H1 (cell line): ENCODE data around the gene NTRK2. TPM values are rescaled to one million over a fixed set of nuclear protein-coding genes. Genes with fewer than 3 reads are reported as not detected.

Experiments used
- CTCF ChIA-PET: fragments of 300-600 bp; sonication (Branson Sonifier 250); formaldehyde crosslinking; loops from one replicate; lab custom pipeline; 2021; ENCODE audit not compliant: partially characterized antibody; lab: Charles Lee
- POLR2A ChIA-PET: fragments of 300-600 bp; sonication (Branson Sonifier 250); formaldehyde crosslinking; loops from one replicate; lab custom pipeline; 2021; ENCODE audit warnings: inconsistent platforms; ENCODE audit not compliant: partially characterized antibody; lab: Charles Lee
- DNase-seq, 2 experiments: peaks; one replicate each; pipeline versions ENCODE4 v3.0.0 to v3.0.0-alpha.2; 2010 to 2022; ENCODE audit warnings: low spot score in 2 of 2, low read depth in 1 of 2, mixed read lengths in 1 of 2
- FAIRE-seq: peaks from 2 replicates; lab custom pipeline; 2011; peaks lifted over from hg19 to GRCh38; lab: Jason Lieb, UNC
- H2AFZ ChIP-seq: 2 replicates; pipeline ENCODE4 v1.8.1; 2012; ENCODE audit warnings: low read length, inconsistent platforms
- H2AK5ac ChIP-seq: 2 replicates; pipeline ENCODE4 v1.6.1; 2013; ENCODE audit warnings: low read depth, low read length
- H2BK120ac ChIP-seq: replicated peaks from 2 replicates; pipeline ENCODE3; 2013; ENCODE audit warnings: low read depth, low read length, inconsistent platforms
- H2BK12ac ChIP-seq: 2 replicates; pipeline ENCODE4 v1.6.1; 2013; ENCODE audit warnings: low read depth, low read length
- H2BK15ac ChIP-seq: 2 replicates; pipeline ENCODE4 v1.6.1; 2013; ENCODE audit warnings: low read length
- H2BK20ac ChIP-seq: 2 replicates; pipeline ENCODE4 v1.6.1; 2013; ENCODE audit warnings: low read length
- H2BK5ac ChIP-seq: 2 replicates; pipeline ENCODE4 v1.6.1; 2013; ENCODE audit warnings: low read depth, low read length
- H3K14ac ChIP-seq: 2 replicates; pipeline ENCODE4 v1.6.1; 2013; ENCODE audit warnings: inconsistent platforms; ENCODE audit not compliant: insufficient read length
- H3K18ac ChIP-seq: 2 replicates; pipeline ENCODE4 v1.6.1; 2013; ENCODE audit warnings: low read length; ENCODE audit errors: extremely low read depth
- H3K23ac ChIP-seq: 2 replicates; pipeline ENCODE4 v1.6.1; 2013; ENCODE audit warnings: inconsistent platforms; ENCODE audit not compliant: insufficient read length
- H3K23me2 ChIP-seq: 2 replicates; pipeline ENCODE4 v1.6.1; 2013; ENCODE audit warnings: low read depth, low read length
- H3K27ac ChIP-seq: 2 replicates; pipeline ENCODE4 v1.6.1; 2011; ENCODE audit warnings: low read depth, low read length, inconsistent platforms
- H3K27me3 ChIP-seq, 4 experiments: replicated peaks in 1 of 4; 1 replicate in 1 of 4; 2 replicates in 3 of 4; pipeline versions ENCODE4 v1.6.1 to v1.8.1; 2011 to 2013; ENCODE audit warnings: low read length in 3 of 4, mild to moderate bottlenecking in 3 of 4, inconsistent platforms in 2 of 4, mixed read lengths in 2 of 4, moderate library complexity in 1 of 4; ENCODE audit not compliant: control insufficient read depth in 3 of 4, insufficient read depth in 3 of 4; ENCODE audit errors: extremely low read depth in 1 of 4
- H3K36me3 ChIP-seq, 4 experiments: 2 replicates each; pipeline versions ENCODE4 v1.6.1 to v1.8.1; 2011 to 2013; ENCODE audit warnings: mild to moderate bottlenecking in 4 of 4, low read length in 3 of 4, moderate library complexity in 2 of 4, control low read depth in 1 of 4, inconsistent platforms in 1 of 4; ENCODE audit not compliant: insufficient read depth in 4 of 4, control insufficient read depth in 2 of 4
- H3K4ac ChIP-seq: replicated peaks from 2 replicates; pipeline ENCODE3; 2013; ENCODE audit warnings: low read length, low read depth, mixed read lengths, inconsistent platforms; ENCODE audit not compliant: insufficient read length
- H3K4me1 ChIP-seq, 4 experiments: replicated peaks in 1 of 4; 1 replicate in 1 of 4; 2 replicates in 3 of 4; pipeline versions ENCODE4 v1.6.1 to v1.8.1; 2011 to 2013; ENCODE audit warnings: low read length in 3 of 4, inconsistent platforms in 2 of 4, mixed read lengths in 1 of 4; ENCODE audit not compliant: insufficient read depth in 4 of 4, control insufficient read depth in 3 of 4
- H3K4me2 ChIP-seq, 2 experiments: 2 replicates each; pipeline versions ENCODE4 v1.6.1 to v1.8.1; 2011 to 2013; ENCODE audit warnings: low read depth in 2 of 2, low read length in 2 of 2, control low read depth in 1 of 2, inconsistent platforms in 1 of 2, mild to moderate bottlenecking in 1 of 2; ENCODE audit not compliant: insufficient read depth in 1 of 2
- H3K4me3 ChIP-seq, 4 experiments: fragments of 200-600, 300-600 bp in 1 of 4; sonication (generic), shearing (Covaris generic), sonication (Bioruptor Twin) in 1 of 4; 2 replicates each; pipeline versions ENCODE4 v1.5.1 to v1.8.1; 2011 to 2016; ENCODE audit warnings: low read length in 4 of 4, low read depth in 3 of 4, control low read depth in 2 of 4, inconsistent platforms in 2 of 4, mild to moderate bottlenecking in 2 of 4, mixed read lengths in 1 of 4, moderate library complexity in 1 of 4; ENCODE audit not compliant: insufficient read depth in 2 of 4; ENCODE audit errors: extremely low read depth in 1 of 4
- H3K56ac ChIP-seq: replicated peaks from 2 replicates; pipeline ENCODE3; 2013; ENCODE audit warnings: low read depth, mild to moderate bottlenecking, mixed read lengths, low read length, inconsistent platforms; ENCODE audit not compliant: insufficient read length
- H3K79me1 ChIP-seq: 2 replicates; pipeline ENCODE4 v1.6.1; 2013; ENCODE audit warnings: low read depth, low read length, control low read depth
- H3K79me2 ChIP-seq, 2 experiments: 2 replicates each; pipeline versions ENCODE4 v1.6.1 to v1.8.1; 2012 to 2013; ENCODE audit warnings: low read length in 2 of 2, mild to moderate bottlenecking in 2 of 2, inconsistent platforms in 1 of 2; ENCODE audit not compliant: insufficient read depth in 2 of 2, control insufficient read depth in 1 of 2
- H3K9ac ChIP-seq, 4 experiments: replicated peaks in 1 of 4; 1 replicate in 1 of 4; 2 replicates in 3 of 4; pipeline versions ENCODE4 v1.6.1 to v1.8.1; 2011 to 2013; ENCODE audit warnings: low read depth in 3 of 4, low read length in 3 of 4, control low read depth in 2 of 4, mild to moderate bottlenecking in 2 of 4, moderate library complexity in 2 of 4, inconsistent platforms in 1 of 4; ENCODE audit errors: extremely low read depth in 1 of 4
- H3K9me3 ChIP-seq, 2 experiments: 2 replicates each; pipeline versions ENCODE4 v1.6.1 to v1.8.1; 2012 to 2013; ENCODE audit warnings: mild to moderate bottlenecking in 2 of 2, moderate library complexity in 2 of 2, control low read depth in 1 of 2, inconsistent platforms in 1 of 2, low read depth in 1 of 2, low read length in 1 of 2, mixed read lengths in 1 of 2; ENCODE audit not compliant: insufficient read depth in 2 of 2
- H4K20me1 ChIP-seq, 2 experiments: replicated peaks in 1 of 2; 2 replicates each; pipeline versions ENCODE3 to v1.8.1; 2011 to 2013; ENCODE audit warnings: inconsistent platforms in 2 of 2, low read length in 2 of 2, mild to moderate bottlenecking in 1 of 2; ENCODE audit not compliant: insufficient read depth in 2 of 2, control insufficient read depth in 1 of 2
- H4K5ac ChIP-seq: 2 replicates; pipeline ENCODE4 v1.6.1; 2013; ENCODE audit warnings: low read length, low read depth, mixed read lengths, inconsistent platforms; ENCODE audit not compliant: insufficient read length
- H4K8ac ChIP-seq: 2 replicates; pipeline ENCODE4 v1.8.0; 2013; ENCODE audit warnings: mild to moderate bottlenecking, moderate library complexity, low read length, inconsistent platforms; ENCODE audit not compliant: insufficient read depth; ENCODE audit errors: extremely low read depth
- H4K91ac ChIP-seq: replicated peaks from 2 replicates; pipeline ENCODE3; 2013; ENCODE audit warnings: low read length, mixed read lengths, inconsistent platforms; ENCODE audit not compliant: insufficient read length
- ASH2L ChIP-seq: fragments of 200-600, 300-600 bp; sonication (generic); IDR thresholded peaks from one replicate; pipeline ENCODE4 v1.7.1; 2017; ENCODE audit warnings: low read length
- ATF3 ChIP-seq: IDR thresholded peaks from 2 replicates; pipeline ENCODE4 v1.6.1; 2011; ENCODE audit warnings: low read depth, mild to moderate bottlenecking, low read length; ENCODE audit not compliant: insufficient read depth
- EP300 ChIP-seq, 2 experiments: IDR thresholded peaks; 1 replicate in 1 of 2; 2 replicates in 1 of 2; pipeline ENCODE4 v1.6.1; 2011 to 2012; ENCODE audit warnings: low read depth in 2 of 2, low read length in 2 of 2, mild to moderate bottlenecking in 2 of 2, borderline replicate concordance in 1 of 2, inconsistent platforms in 1 of 2, moderate library complexity in 1 of 2
- EZH2 ChIP-seq: fragments of 200-600 bp; sonication (generic); IDR thresholded peaks from 2 replicates; pipeline ENCODE4 v1.7.1; 2012; ENCODE audit warnings: low read depth, mild to moderate bottlenecking, moderate library complexity, low read length, inconsistent platforms; ENCODE audit not compliant: severe bottlenecking
- HDAC2 ChIP-seq, 2 experiments: fragments of 300-600 bp in 1 of 2; sonication (generic) in 1 of 2; IDR thresholded peaks; 2 replicates each; pipeline ENCODE4 v1.6.1; 2011 to 2012; ENCODE audit warnings: low read depth in 2 of 2, low read length in 2 of 2, mild to moderate bottlenecking in 2 of 2, moderate library complexity in 2 of 2, borderline replicate concordance in 1 of 2, inconsistent platforms in 1 of 2
- KDM5A ChIP-seq: fragments of 200-600 bp; IDR thresholded peaks from 2 replicates; pipeline ENCODE4 v1.7.1; 2012; ENCODE audit warnings: mild to moderate bottlenecking, low read length, inconsistent platforms, mixed read lengths
- SIRT6 ChIP-seq: IDR thresholded peaks from one replicate; pipeline ENCODE4 v1.7.1; 2012; ENCODE audit warnings: low read length, inconsistent platforms
- SP2 ChIP-seq: IDR thresholded peaks from 2 replicates; pipeline ENCODE4 v1.6.1; 2012; ENCODE audit warnings: mild to moderate bottlenecking, low read length, inconsistent platforms
- SP4 ChIP-seq: IDR thresholded peaks from 2 replicates; pipeline ENCODE4 v1.6.1; 2012; ENCODE audit warnings: low read length, inconsistent platforms
- TCF12 ChIP-seq: IDR thresholded peaks from 2 replicates; pipeline ENCODE4 v1.6.1; 2011; ENCODE audit warnings: low read depth, mild to moderate bottlenecking, low read length
- YY1 ChIP-seq: IDR thresholded peaks from 2 replicates; pipeline ENCODE4 v1.6.1; 2011; ENCODE audit warnings: low read depth, mild to moderate bottlenecking, low read length
- WGBS, 2 experiments: shearing (Covaris generic) in 1 of 2; methylation state at CpG; one replicate each; pipeline versions ENCODE4 v1.1.6 to v1.1.7; 2013 to 2015; ENCODE audit warnings: low lambda C conversion rate in 2 of 2, mixed read lengths in 2 of 2, inconsistent platforms in 1 of 2, low coverage in 1 of 2, missing lambda C conversion rate in 1 of 2; ENCODE audit not compliant: insufficient replicate concordance in 2 of 2, insufficient coverage in 1 of 2, insufficient read length in 1 of 2; ENCODE audit errors: extremely low coverage in 1 of 2, missing lambda C conversion rate in 1 of 2; 5-methylcytosine and 5-hydroxymethylcytosine counted together
- polyA plus RNA-seq, 7 experiments: library from polyadenylated mRNA; depleted of rRNA in 3 of 7; stranded (reverse) in 5 of 7; unstranded in 2 of 7; fragments of >200 nt in 5 of 7; fragments of 200-250 nt in 2 of 7; gene quantifications; 1 replicate in 5 of 7; 2 replicates in 1 of 7; 4 replicates in 1 of 7; pipeline versions ENCODE4 v1.2.1 to v1.2.3, GENCODE V29; 2011 to 2013; ENCODE audit warnings: missing spikeins in 2 of 7, mixed read lengths in 2 of 7
- total RNA-seq: library from RNA; stranded (reverse); fragmentation: NEBNext Ultra II Directional; extraction: Animal tissue kit (Norgen Biotek cat#: 25700); gene quantifications from 2 replicates; pipeline ENCODE4 v1.2.1, GENCODE V29; 2021
- TF ChIP-seq, protein P1 (sequence below): IDR thresholded peaks from 2 replicates; pipeline ENCODE4 v1.6.1; 2012; ENCODE audit warnings: inconsistent platforms

The NTRK2 gene
- total and polyA plus RNA-seq, 2 of the 8 experiments (the other 6 are each of a cell fraction or from before 2014, with no cell fraction given), result 0.03 to 0.04 TPM

- H3K4ac ChIP-seq, result no peak overlapping the region
- no peaks in the 10 kb centered on the region for H4K20me1 ChIP-seq
- WGBS, 2 experiments, result 80 to 100% methylated on average over 1 to 2 of the region's 2 CpGs
- no peak overlapping the region for H3K56ac ChIP-seq
- POLR2A ChIA-PET, result no interaction called here
- H2BK120ac ChIP-seq, result no peak overlapping the region
- no peak overlapping the region for H3K4me2 ChIP-seq
- no peak overlapping the region for H2BK12ac ChIP-seq
- no peak overlapping the region for H4K91ac ChIP-seq
- no peak overlapping the region for H3K9ac ChIP-seq
- CTCF ChIA-PET, result no interaction called here
- H3K14ac ChIP-seq, result no peak overlapping the region
- no peak overlapping the region for H2AK5ac ChIP-seq
- no peak overlapping the region for H4K5ac ChIP-seq
- no peaks in the 10 kb centered on the region for H3K79me1 ChIP-seq
- DNase-seq (no peak), FAIRE-seq (no peak)
- H3K27ac ChIP-seq, result no peak overlapping the region
- no peak overlapping the region for H3K4me3 ChIP-seq
- H3K36me3 ChIP-seq, result no peaks in the 10 kb centered on the region
- H3K79me2 ChIP-seq, result no peaks in the 10 kb centered on the region
- no peak overlapping the region for H3K23ac ChIP-seq
- no peak overlapping the region for H2BK20ac ChIP-seq
- H4K8ac ChIP-seq, result no peak overlapping the region
- no peak overlapping the region for H3K18ac ChIP-seq
- no peaks in the 10 kb centered on the region for H3K4me1 ChIP-seq
- H3K27me3 ChIP-seq, result no peaks in the 10 kb centered on the region
- no peaks in the 10 kb centered on the region for H3K9me3 ChIP-seq
- H3K23me2 ChIP-seq, result no peaks in the 10 kb centered on the region
- H2BK5ac ChIP-seq, result no peak overlapping the region
- no peak overlapping the region for H2AFZ ChIP-seq
- H2BK15ac ChIP-seq, result no peak overlapping the region
- TF ChIP-seq EP300 (IDR thresholded peaks at IDR 0.05; ENCODE audit: borderline replicate concordance in 1 of 2, low read depth in 2 of 2, low read length in 2 of 2) (no peak), KDM5A (no peak), HDAC2 (IDR thresholded peaks at IDR 0.05; ENCODE audit: borderline replicate concordance in 1 of 2, low read depth in 2 of 2, low read length in 2 of 2) (no peak), SP4 (no peak), SIRT6 (no peak), EZH2 (no peak), TCF12 (no peak), YY1 (no peak), SP2 (no peak), ATF3 (no peak), ASH2L (no peak)
- TF ChIP-seq, protein P1, sequence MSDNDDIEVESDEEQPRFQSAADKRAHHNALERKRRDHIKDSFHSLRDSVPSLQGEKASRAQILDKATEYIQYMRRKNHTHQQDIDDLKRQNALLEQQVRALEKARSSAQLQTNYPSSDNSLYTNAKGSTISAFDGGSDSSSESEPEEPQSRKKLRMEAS, result no peak
Observed at GRCh38 chr9:85055506-85056202, 386.1 kb downstream of the NTRK2 start.
